ENCODE results near the gene FST.

Gene FST

GRCh38 chr5:53454719-53455000 lies 25.8 kb upstream of the FST start:
- H3K4me3 ChIP-seq (ENCODE audit: low read depth, low read length), result no peak overlapping the region
- no peak for TF ChIP-seq CTCF (IDR thresholded peaks at IDR 0.05; ENCODE audit: borderline replicate concordance, insufficient read depth, low read depth, low read length)

- H3K4me3 ChIP-seq (ENCODE audit: low read depth, low read length), result no peak overlapping the region
- TF ChIP-seq CTCF (IDR thresholded peaks at IDR 0.05; ENCODE audit: borderline replicate concordance, insufficient read depth, low read depth, low read length), result no peak
Measured at GRCh38 chr5:53456366-53456765, 24.1 kb upstream of the FST start.

- no peak for TF ChIP-seq CTCF (IDR thresholded peaks at IDR 0.05; ENCODE audit: borderline replicate concordance, insufficient read depth, low read depth, low read length)
- no peak overlapping the region for H3K4me3 ChIP-seq (ENCODE audit: low read depth, low read length)
Measured at GRCh38 chr5:53463909-53464621, 16.4 kb upstream of the FST start.

- H3K4me3 ChIP-seq (ENCODE audit: low read depth, low read length), result no peak overlapping the region
- no peak for TF ChIP-seq CTCF (IDR thresholded peaks at IDR 0.05; ENCODE audit: borderline replicate concordance, insufficient read depth, low read depth, low read length)
Measured at GRCh38 chr5:53464722-53465121, 15.7 kb upstream of the FST start.

- no peak overlapping the region for H3K4me3 ChIP-seq (ENCODE audit: low read depth, low read length)
- no peak for TF ChIP-seq CTCF (IDR thresholded peaks at IDR 0.05; ENCODE audit: borderline replicate concordance, insufficient read depth, low read depth, low read length)
Measured at GRCh38 chr5:53469946-53470687, 10.3 kb upstream of the FST start.

- TF ChIP-seq CTCF (IDR thresholded peaks at IDR 0.05; ENCODE audit: borderline replicate concordance, insufficient read depth, low read depth, low read length), result no peak
- H3K4me3 ChIP-seq (ENCODE audit: low read depth, low read length), result no peak overlapping the region
Measured at GRCh38 chr5:53472279-53472678, 8.2 kb upstream of the FST start.
